Activated CD8-positive, alpha-beta memory T cell treated with anti-CD3 and anti-CD28 coated beads for 36 hours (primary cell): ENCODE data around the gene TOP1. TPM values are rescaled to one million over a fixed set of nuclear protein-coding genes. Genes with fewer than 3 reads are reported as not detected.

Source experiments
- CTCF ChIA-PET: fragments of 350-600 bp; sonication (Branson Sonifier 250); formaldehyde crosslinking; loops from one replicate; lab custom pipeline; 2021; ENCODE audit warnings: antibody characterized with exemption; lab: Charles Lee
- POLR2A ChIA-PET: fragments of 350-600 bp; sonication (Branson Sonifier 250); formaldehyde crosslinking; loops from one replicate; lab custom pipeline; 2021; ENCODE audit warnings: antibody characterized with exemption; lab: Charles Lee
- total RNA-seq, 2 experiments: library from RNA; stranded (reverse); gene quantifications; one replicate each; pipeline ENCODE4 v1.2.3, GENCODE V29; 2021

Gene TOP1
- total RNA-seq, 2 experiments from 2014 or later: 101 to 102 TPM

DNA sequence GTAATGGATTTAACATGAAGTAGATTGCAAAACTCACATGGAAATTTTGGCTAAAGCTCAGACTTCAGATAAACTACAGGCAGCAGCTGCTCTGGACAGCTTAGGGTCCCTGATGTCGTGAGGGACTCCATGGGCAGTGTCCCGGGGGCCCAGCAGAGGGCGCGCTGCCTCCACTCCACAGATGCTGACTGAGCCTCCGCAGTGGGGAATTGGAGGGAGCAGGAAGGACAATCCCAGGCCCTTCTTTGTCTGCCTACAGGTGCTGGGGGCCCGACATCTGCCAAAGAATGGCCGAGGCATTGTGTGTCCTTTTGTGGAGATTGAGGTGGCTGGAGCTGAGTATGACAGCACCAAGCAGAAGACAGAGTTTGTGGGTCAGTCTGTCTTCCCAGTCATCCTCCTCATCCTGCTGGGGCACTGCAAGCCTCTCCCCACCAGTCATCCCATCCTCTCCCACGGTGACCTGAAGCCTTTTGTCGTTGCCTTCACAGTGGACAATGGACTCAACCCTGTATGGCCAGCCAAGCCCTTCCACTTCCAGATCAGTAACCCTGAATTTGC, 144.6 kb downstream of the TOP1 start:
- CTCF ChIA-PET: interaction anchor here (0.7 to 2.5 kb wide), 16 partner anchors 9 to 441 kb away, joined by 3 to 18 read pairs (median 4); partner anchors contain the start of gene LPIN3

GRCh38 chr20:41173791-41174341, 145.2 kb downstream of the TOP1 start:
- CTCF ChIA-PET: interaction anchor here (1.2 to 2.5 kb wide), 9 partner anchors 9 to 167 kb away, joined by 3 to 18 read pairs (median 4); partner anchors contain the start of gene LPIN3

More for the DNA sequence above, 144.6 kb downstream of the TOP1 start:
- POLR2A ChIA-PET: no interaction called here

More at GRCh38 chr20:41173791-41174341, 145.2 kb downstream of the TOP1 start:
- POLR2A ChIA-PET: no interaction called here

Other genes starting within 250 kb of the TOP1 start
- gene PLCG1, start 108.7 kb downstream of the TOP1 start, total RNA-seq: 100 to 1,000 TPM; 111 to 121 TPM